K562 (cell line): Measurements from ENCODE around the gene ATP5PD. TPM values are rescaled to one million over a fixed set of nuclear protein-coding genes. Genes with fewer than 3 reads are reported as not detected.

Experiments used
- DPF2 ChIP-seq: fragments of 450-650 bp; IDR thresholded peaks from 2 replicates; pipeline ENCODE4 v1.6.1; 2016
- ESRRA ChIP-seq: fragments of 450-650 bp; IDR thresholded peaks from 2 replicates; pipeline ENCODE4 v1.6.1; 2014; ENCODE audit warnings: low read depth, mild to moderate bottlenecking, moderate library complexity, borderline replicate concordance
- FOSL1 ChIP-seq: fragments of 200-800 bp; sonication (Bioruptor generic); conservative IDR thresholded peaks from 2 replicates; pipeline ENCODE4 v1.6.1; 2016; ENCODE audit warnings: missing genetic modification characterization, missing compliant biosample characterization
- KLF13 ChIP-seq: fragments of 450-650 bp; IDR thresholded peaks from 2 replicates; pipeline ENCODE4 v1.6.1; 2016; ENCODE audit warnings: missing genetic modification characterization, low read depth, mild to moderate bottlenecking, missing compliant biosample characterization, moderate library complexity, borderline replicate concordance
- NFIC ChIP-seq: fragments of 450-650 bp; IDR thresholded peaks from 2 replicates; pipeline ENCODE4 v1.6.1; 2017; ENCODE audit warnings: mild to moderate bottlenecking, inconsistent platforms
- NONO ChIP-seq, 2 experiments: fragments of 200-400 bp in 1 of 2; fragments of 450-650 bp in 1 of 2; formaldehyde crosslinking in 1 of 2; IDR thresholded peaks; 2 replicates each; pipeline ENCODE4 v1.6.1; 2017; ENCODE audit warnings: low read depth in 2 of 2, mild to moderate bottlenecking in 2 of 2, moderate library complexity in 2 of 2, low read length in 1 of 2
- NR2C1 ChIP-seq, 2 experiments: fragments of 450-650 bp; IDR thresholded peaks; 2 replicates each; pipeline ENCODE4 v1.6.1; 2017; ENCODE audit warnings: mild to moderate bottlenecking in 2 of 2, antibody characterized with exemption in 1 of 2, inconsistent platforms in 1 of 2, missing compliant biosample characterization in 1 of 2, missing genetic modification characterization in 1 of 2
- NR2F6 ChIP-seq: fragments of 450-650 bp; formaldehyde crosslinking; IDR thresholded peaks from 2 replicates; pipeline ENCODE4 v1.4.0; 2020; ENCODE audit warnings: mild to moderate bottlenecking
- RBM15 ChIP-seq: fragments of 200-400 bp; formaldehyde crosslinking; IDR thresholded peaks from 2 replicates; pipeline ENCODE4 v1.6.1; 2018; ENCODE audit warnings: mild to moderate bottlenecking, low read length, moderate library complexity; ENCODE audit not compliant: insufficient read depth
- SIRT6 ChIP-seq: IDR thresholded peaks from one replicate; pipeline ENCODE4 v1.6.1; 2012; ENCODE audit warnings: low read depth, mild to moderate bottlenecking, control low read depth, inconsistent platforms, low read length, moderate library complexity
- STAT5A ChIP-seq: IDR thresholded peaks from 2 replicates; pipeline ENCODE4 v1.6.1; 2012; ENCODE audit warnings: low read length, inconsistent platforms, borderline replicate concordance
- TARDBP ChIP-seq: fragments of 450-650 bp; IDR thresholded peaks from 2 replicates; pipeline ENCODE4 v1.6.1; 2016
- TRIM28 ChIP-seq: fragments of 450-650 bp; IDR thresholded peaks from 2 replicates; pipeline ENCODE4 v1.6.1; 2017
- ZNF699 ChIP-seq: fragments of 250-450 bp; sonication (Bioruptor Pico); IDR thresholded peaks from 2 replicates; pipeline ENCODE4 v1.8.0; 2021; ENCODE audit warnings: mild to moderate bottlenecking, moderate library complexity; ENCODE audit not compliant: insufficient replicate concordance
- ZNF79 ChIP-seq: fragments of 250-450 bp; sonication (Bioruptor Pico); IDR thresholded peaks from 2 replicates; pipeline ENCODE4 v1.4.0; 2020; ENCODE audit warnings: low read depth, mild to moderate bottlenecking, moderate library complexity
- polyA plus RNA-seq, 8 experiments: library from polyadenylated mRNA; depleted of rRNA in 4 of 8; stranded (reverse) in 5 of 8; unstranded in 3 of 8; fragments of >200 nt; fragmentation: Nextera tagmentation in 2 of 8; fragmentation: Illumina TruSeq in 1 of 8; extraction: Ambion mirVana in 2 of 8; extraction: Trizol in 1 of 8; gene quantifications; 2 replicates each; pipeline versions ENCODE4 v1.2.1 to v1.2.3, GENCODE V29; 2011 to 2014; ENCODE audit warnings: inconsistent platforms in 1 of 8, missing spikeins in 1 of 8
- total RNA-seq, 7 experiments: library from RNA; depleted of rRNA in 6 of 7; stranded (reverse); fragments of >200 nt in 6 of 7; fragmentation: Illumina TruSeq in 2 of 7; extraction: Trizol in 2 of 7; gene quantifications; 2 replicates each; pipeline versions ENCODE4 v1.2.1 to v1.2.3, GENCODE V29; 2011 to 2021; ENCODE audit warnings: low replicate concordance in 1 of 7
- TF ChIP-seq, protein P1 (sequence below): sonication (generic); formaldehyde crosslinking; IDR thresholded peaks from 2 replicates; pipeline ENCODE4 v1.8.0; 2023; ENCODE audit warnings: missing genetic modification reagents, mild to moderate bottlenecking, borderline replicate concordance
- TF ChIP-seq, protein P2 (sequence below): fragments of 200-800 bp; sonication (Bioruptor generic); IDR thresholded peaks from 2 replicates; pipeline ENCODE4 v1.6.1; 2017; ENCODE audit warnings: missing genetic modification characterization, missing compliant biosample characterization
- TF ChIP-seq, protein P3 (sequence below): fragments of 450-650 bp; IDR thresholded peaks from 2 replicates; pipeline ENCODE4 v1.6.1; 2016; ENCODE audit warnings: missing biosample characterization, missing genetic modification characterization
- TF ChIP-seq, protein P4 (sequence below): fragments of 450-650 bp; IDR thresholded peaks from 2 replicates; pipeline ENCODE4 v1.6.1; 2016; ENCODE audit warnings: antibody characterized with exemption

The ATP5PD gene
- total and polyA plus RNA-seq, 9 of the 15 experiments (the other 6 are each of a cell fraction or from before 2014, with no cell fraction given): 271 to 828 (median 432) TPM

DNA sequence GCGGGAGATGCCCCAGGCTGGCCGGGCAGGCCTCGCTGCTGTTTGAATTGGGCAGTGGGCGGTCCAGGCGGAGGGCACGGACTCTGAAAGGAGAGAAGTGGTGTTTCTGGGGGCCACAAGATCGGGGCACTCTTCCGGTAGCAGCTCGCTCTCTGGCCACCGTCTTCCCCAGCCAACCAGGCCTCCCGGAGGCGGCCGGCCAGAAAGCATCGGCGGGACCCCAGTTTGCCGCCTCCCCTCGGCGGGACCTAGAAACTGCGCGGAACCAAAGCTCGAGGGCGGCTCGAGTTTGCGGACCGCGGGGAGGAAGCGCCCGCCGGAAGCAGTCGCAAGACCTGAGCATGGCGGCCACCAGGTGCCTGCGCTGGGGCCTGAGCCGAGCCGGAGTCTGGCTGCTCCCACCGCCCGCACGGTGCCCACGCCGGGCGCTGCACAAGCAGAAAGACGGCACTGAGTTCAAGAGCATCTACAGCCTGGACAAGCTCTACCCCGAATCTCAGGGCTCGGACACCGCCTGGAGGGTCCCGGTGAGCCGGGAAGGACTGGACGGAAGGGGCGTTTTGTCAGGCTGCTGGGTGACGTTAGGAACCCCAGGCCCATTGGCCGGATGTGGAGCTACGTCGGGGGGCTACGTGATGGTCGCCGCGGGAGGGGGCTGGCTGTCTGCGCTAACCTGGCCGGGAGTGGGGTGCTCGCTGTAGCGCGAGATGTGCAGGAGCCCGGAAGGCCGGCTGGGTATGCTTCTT lies 34.2 kb downstream of the ATP5PD start, which contains the start of gene MRPL58 (continued):
- TF ChIP-seq, protein P1, sequence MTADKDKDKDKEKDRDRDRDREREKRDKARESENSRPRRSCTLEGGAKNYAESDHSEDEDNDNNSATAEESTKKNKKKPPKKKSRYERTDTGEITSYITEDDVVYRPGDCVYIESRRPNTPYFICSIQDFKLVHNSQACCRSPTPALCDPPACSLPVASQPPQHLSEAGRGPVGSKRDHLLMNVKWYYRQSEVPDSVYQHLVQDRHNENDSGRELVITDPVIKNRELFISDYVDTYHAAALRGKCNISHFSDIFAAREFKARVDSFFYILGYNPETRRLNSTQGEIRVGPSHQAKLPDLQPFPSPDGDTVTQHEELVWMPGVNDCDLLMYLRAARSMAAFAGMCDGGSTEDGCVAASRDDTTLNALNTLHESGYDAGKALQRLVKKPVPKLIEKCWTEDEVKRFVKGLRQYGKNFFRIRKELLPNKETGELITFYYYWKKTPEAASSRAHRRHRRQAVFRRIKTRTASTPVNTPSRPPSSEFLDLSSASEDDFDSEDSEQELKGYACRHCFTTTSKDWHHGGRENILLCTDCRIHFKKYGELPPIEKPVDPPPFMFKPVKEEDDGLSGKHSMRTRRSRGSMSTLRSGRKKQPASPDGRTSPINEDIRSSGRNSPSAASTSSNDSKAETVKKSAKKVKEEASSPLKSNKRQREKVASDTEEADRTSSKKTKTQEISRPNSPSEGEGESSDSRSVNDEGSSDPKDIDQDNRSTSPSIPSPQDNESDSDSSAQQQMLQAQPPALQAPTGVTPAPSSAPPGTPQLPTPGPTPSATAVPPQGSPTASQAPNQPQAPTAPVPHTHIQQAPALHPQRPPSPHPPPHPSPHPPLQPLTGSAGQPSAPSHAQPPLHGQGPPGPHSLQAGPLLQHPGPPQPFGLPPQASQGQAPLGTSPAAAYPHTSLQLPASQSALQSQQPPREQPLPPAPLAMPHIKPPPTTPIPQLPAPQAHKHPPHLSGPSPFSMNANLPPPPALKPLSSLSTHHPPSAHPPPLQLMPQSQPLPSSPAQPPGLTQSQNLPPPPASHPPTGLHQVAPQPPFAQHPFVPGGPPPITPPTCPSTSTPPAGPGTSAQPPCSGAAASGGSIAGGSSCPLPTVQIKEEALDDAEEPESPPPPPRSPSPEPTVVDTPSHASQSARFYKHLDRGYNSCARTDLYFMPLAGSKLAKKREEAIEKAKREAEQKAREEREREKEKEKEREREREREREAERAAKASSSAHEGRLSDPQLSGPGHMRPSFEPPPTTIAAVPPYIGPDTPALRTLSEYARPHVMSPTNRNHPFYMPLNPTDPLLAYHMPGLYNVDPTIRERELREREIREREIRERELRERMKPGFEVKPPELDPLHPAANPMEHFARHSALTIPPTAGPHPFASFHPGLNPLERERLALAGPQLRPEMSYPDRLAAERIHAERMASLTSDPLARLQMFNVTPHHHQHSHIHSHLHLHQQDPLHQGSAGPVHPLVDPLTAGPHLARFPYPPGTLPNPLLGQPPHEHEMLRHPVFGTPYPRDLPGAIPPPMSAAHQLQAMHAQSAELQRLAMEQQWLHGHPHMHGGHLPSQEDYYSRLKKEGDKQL (CRISPR knock-in tag): no peak
- TF ChIP-seq DPF2: no peak
- TF ChIP-seq, protein P2, sequence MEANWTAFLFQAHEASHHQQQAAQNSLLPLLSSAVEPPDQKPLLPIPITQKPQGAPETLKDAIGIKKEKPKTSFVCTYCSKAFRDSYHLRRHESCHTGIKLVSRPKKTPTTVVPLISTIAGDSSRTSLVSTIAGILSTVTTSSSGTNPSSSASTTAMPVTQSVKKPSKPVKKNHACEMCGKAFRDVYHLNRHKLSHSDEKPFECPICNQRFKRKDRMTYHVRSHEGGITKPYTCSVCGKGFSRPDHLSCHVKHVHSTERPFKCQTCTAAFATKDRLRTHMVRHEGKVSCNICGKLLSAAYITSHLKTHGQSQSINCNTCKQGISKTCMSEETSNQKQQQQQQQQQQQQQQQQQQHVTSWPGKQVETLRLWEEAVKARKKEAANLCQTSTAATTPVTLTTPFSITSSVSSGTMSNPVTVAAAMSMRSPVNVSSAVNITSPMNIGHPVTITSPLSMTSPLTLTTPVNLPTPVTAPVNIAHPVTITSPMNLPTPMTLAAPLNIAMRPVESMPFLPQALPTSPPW (CRISPR knock-in tag): peak; percentile 58
- peak; percentile 81 for TF ChIP-seq NR2C1 (IDR thresholded peaks at IDR 0.05)
- peak; percentile 93 for TF ChIP-seq NR2C1 (tag; IDR thresholded peaks at IDR 0.05)
- no peak for TF ChIP-seq SIRT6
- TF ChIP-seq RBM15: no peak
- TF ChIP-seq NR2F6 (CRISPR knock-in tag): no peak
- no peak for TF ChIP-seq ZNF699 (CRISPR knock-in tag)
- 0 out of 2 replicates have a peak, but pooled peaks have one; percentile 26 for TF ChIP-seq FOSL1 (tag)
- TF ChIP-seq, protein P3, sequence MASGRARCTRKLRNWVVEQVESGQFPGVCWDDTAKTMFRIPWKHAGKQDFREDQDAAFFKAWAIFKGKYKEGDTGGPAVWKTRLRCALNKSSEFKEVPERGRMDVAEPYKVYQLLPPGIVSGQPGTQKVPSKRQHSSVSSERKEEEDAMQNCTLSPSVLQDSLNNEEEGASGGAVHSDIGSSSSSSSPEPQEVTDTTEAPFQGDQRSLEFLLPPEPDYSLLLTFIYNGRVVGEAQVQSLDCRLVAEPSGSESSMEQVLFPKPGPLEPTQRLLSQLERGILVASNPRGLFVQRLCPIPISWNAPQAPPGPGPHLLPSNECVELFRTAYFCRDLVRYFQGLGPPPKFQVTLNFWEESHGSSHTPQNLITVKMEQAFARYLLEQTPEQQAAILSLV (tag): no peak
- TF ChIP-seq ZNF79: no peak
- TF ChIP-seq NFIC: peak; percentile 41
- peak; percentile 62 to 83; a peak in 2 of 4 replicates for TF ChIP-seq NONO (IDR thresholded peaks at IDR 0.05; ENCODE audit: low read depth in 2 of 2, low read length in 1 of 2)
- peak; percentile 66; the same call in 1 of the 2 replicates for TF ChIP-seq ESRRA
- TF ChIP-seq, protein P4, sequence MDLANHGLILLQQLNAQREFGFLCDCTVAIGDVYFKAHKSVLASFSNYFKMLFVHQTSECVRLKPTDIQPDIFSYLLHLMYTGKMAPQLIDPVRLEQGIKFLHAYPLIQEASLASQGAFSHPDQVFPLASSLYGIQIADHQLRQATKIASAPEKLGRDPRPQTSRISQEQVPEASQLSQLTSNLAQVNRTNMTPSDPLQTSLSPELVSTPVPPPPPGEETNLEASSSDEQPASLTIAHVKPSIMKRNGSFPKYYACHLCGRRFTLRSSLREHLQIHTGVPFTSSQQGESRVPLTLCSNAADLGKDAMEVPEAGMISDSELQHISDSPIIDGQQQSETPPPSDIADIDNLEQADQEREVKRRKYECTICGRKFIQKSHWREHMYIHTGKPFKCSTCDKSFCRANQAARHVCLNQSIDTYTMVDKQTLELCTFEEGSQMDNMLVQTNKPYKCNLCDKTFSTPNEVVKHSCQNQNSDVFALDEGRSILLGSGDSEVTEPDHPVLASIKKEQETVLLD: no peak
- TF ChIP-seq TRIM28: no peak
- TF ChIP-seq TARDBP: no peak
- TF ChIP-seq STAT5A: no peak; the same call in 1 of the 2 replicates
- TF ChIP-seq KLF13 (tag): no peak
